Liver (tissue), 2 donors: ENCODE data around the gene KLHL33.

ENCODE experiments used
- FOXA2 ChIP-seq: IDR thresholded peaks from 2 replicates; pipeline ENCODE4 v1.6.1; 2016; ENCODE audit warnings: antibody characterized with exemption
- YY1 ChIP-seq: IDR thresholded peaks from 2 replicates; pipeline ENCODE4 v1.6.1; 2016; ENCODE audit warnings: antibody characterized with exemption, mild to moderate bottlenecking
- TF ChIP-seq, protein P1 (sequence below): fragments of 150-350 bp; IDR thresholded peaks from 2 replicates; pipeline ENCODE4 v1.5.1; 2017; ENCODE audit warnings: improper control_type of control experiment, low read depth, low read length; ENCODE audit not compliant: missing input control
- donor health status: healthy.

DNA sequence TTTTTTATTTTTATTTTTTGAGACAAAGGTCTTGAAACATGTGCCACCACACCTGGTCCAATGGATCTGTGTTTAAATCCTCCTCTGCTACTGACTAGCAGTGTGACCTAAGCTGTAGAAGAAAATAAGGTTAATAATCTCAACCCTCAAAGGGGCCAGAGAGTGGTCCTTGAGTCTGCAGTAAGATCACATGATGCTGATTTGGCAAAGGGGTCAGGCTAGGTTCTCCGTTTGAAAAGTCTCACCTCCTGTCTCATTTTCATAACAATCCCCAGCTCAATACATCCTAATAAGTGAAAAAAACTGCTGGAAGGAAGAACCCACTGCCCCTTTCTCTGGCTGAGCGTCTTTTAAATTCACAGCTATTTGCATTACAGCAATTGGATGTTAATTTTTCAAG lies 14.7 kb downstream of the KLHL33 start:
- TF ChIP-seq, protein P1, sequence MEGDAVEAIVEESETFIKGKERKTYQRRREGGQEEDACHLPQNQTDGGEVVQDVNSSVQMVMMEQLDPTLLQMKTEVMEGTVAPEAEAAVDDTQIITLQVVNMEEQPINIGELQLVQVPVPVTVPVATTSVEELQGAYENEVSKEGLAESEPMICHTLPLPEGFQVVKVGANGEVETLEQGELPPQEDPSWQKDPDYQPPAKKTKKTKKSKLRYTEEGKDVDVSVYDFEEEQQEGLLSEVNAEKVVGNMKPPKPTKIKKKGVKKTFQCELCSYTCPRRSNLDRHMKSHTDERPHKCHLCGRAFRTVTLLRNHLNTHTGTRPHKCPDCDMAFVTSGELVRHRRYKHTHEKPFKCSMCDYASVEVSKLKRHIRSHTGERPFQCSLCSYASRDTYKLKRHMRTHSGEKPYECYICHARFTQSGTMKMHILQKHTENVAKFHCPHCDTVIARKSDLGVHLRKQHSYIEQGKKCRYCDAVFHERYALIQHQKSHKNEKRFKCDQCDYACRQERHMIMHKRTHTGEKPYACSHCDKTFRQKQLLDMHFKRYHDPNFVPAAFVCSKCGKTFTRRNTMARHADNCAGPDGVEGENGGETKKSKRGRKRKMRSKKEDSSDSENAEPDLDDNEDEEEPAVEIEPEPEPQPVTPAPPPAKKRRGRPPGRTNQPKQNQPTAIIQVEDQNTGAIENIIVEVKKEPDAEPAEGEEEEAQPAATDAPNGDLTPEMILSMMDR: no peak
- TF ChIP-seq YY1 (no peak), FOXA2 (no peak)
